Prostate gland (tissue), 2 donors: Measurements from ENCODE around the gene DISP3. TPM values are rescaled to one million over a fixed set of nuclear protein-coding genes. Genes with fewer than 3 reads are reported as not detected.

Experiments used
- DNase-seq: peaks from one replicate; pipeline ENCODE4 v3.0.0-alpha.2; 2019; ENCODE audit warnings: low spot score
- H3K27ac ChIP-seq, 2 donors: fragments of 200-600 bp; sonication (generic); 2 replicates each; pipeline ENCODE4 v1.5.1; 2017 to 2019
- H3K27me3 ChIP-seq: fragments of 200-600 bp; sonication (generic); replicated peaks from 2 replicates; pipeline ENCODE4 v1.5.1; 2019; ENCODE audit not compliant: insufficient read depth
- H3K36me3 ChIP-seq, 2 donors: fragments of 200-600 bp; sonication (generic); 1 replicate in 1 of 2; 2 replicates in 1 of 2; pipeline versions ENCODE4 v1.5.1 to v1.8.1; 2017 to 2019
- H3K4me1 ChIP-seq: fragments of 200-600 bp; sonication (generic); replicated peaks from 2 replicates; pipeline ENCODE4 v1.5.1; 2019
- H3K4me3 ChIP-seq, 2 donors: fragments of 200-600 bp; sonication (generic); 2 replicates each; pipeline ENCODE4 v1.5.1; 2017 to 2019
- H3K9me3 ChIP-seq: fragments of 200-600 bp; sonication (generic); 2 replicates; pipeline ENCODE4 v1.5.1; 2017
- CTCF ChIP-seq, 4 experiments: fragments of 200-600 bp in 2 of 4; fragments of 450-650 bp in 2 of 4; sonication (generic) in 2 of 4; IDR thresholded peaks; 1 replicate in 3 of 4; 2 replicates in 1 of 4; pipeline ENCODE4 v1.5.1; 2016 to 2019; ENCODE audit warnings: antibody characterized with exemption in 4 of 4, mild to moderate bottlenecking in 2 of 4, moderate library complexity in 2 of 4
- POLR2A ChIP-seq: fragments of 450-650 bp; IDR thresholded peaks from one replicate; pipeline ENCODE4 v1.6.1; 2016; ENCODE audit warnings: antibody characterized with exemption, mild to moderate bottlenecking
- POLR2AphosphoS5 ChIP-seq: sonication (generic); formaldehyde crosslinking; IDR thresholded peaks from one replicate; pipeline ENCODE4 v1.6.1; 2017; ENCODE audit warnings: antibody characterized with exemption
- WGBS: methylation state at CpG from one replicate; pipeline ENCODE4 v1.1.5; 2018; 5-methylcytosine and 5-hydroxymethylcytosine counted together
- intact Hi-C: fragments of 100-400 bp; cut with DNase I; formaldehyde crosslinking; loops from one replicate; pipeline ENCODE4 v1.14.2; 2022
- total RNA-seq, 2 donors: library from RNA; depleted of rRNA; stranded (reverse); fragments of >200 nt; gene quantifications; one replicate each; pipeline ENCODE4 v1.1.0, GENCODE V29; 2016

DISP3 gene
- total RNA-seq, 2 donors from 2014 or later: 0.80 to 1.7 TPM

- Histone ChIP-seq H3K36me3 (no peaks in the 10 kb centered on the region), H3K4me3 (no peak overlapping the region), H3K27me3 (peaks cover 2% of the 10 kb centered on the region), H3K9me3 (no peaks in the 10 kb centered on the region), H3K4me1 (no peaks in the 10 kb centered on the region), H3K27ac (no peak overlapping the region)
- WGBS: 63% methylated on average over 18 of the region's 18 CpGs
- DNase-seq: no peak
- no peak for TF ChIP-seq POLR2A
- no peak for TF ChIP-seq POLR2AphosphoS5
- TF ChIP-seq CTCF (IDR thresholded peaks at IDR 0.05): no peak
- intact Hi-C loops: no loop called here
These were observed 61.2 kb downstream of the DISP3 start for GRCh38 chr1:11539850-11540772.

DNA sequence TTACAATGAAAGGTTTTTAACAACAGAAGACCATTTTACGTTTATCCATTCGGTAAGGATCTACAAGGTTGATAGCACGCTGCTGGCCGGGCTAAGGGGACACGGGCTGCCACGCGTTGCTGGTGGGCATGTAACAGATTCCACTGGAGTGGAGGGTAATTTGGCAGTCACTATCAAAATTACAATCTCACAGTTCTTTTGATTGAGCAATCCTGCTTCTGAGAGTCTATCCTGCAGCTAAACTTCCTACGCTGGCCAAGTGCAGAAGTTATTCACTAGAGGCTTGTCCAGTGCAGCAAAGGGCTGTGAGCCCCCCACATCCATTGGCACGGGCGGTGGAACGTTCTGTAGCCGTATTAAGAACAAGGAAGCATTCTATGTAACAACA is 61.8 kb downstream of the DISP3 start:
- no peak for DNase-seq
- Histone ChIP-seq H3K27me3 (peaks cover 2% of the 10 kb centered on the region), H3K4me3 (no peak overlapping the region), H3K9me3 (no peaks in the 10 kb centered on the region), H3K27ac (no peak overlapping the region), H3K36me3 (no peaks in the 10 kb centered on the region), H3K4me1 (no peaks in the 10 kb centered on the region)
- intact Hi-C loops: no loop called here
- 77% methylated on average over 12 of the region's 12 CpGs for WGBS
- TF ChIP-seq POLR2AphosphoS5 (no peak), POLR2A (no peak), CTCF (IDR thresholded peaks at IDR 0.05) (no peak)

DNA sequence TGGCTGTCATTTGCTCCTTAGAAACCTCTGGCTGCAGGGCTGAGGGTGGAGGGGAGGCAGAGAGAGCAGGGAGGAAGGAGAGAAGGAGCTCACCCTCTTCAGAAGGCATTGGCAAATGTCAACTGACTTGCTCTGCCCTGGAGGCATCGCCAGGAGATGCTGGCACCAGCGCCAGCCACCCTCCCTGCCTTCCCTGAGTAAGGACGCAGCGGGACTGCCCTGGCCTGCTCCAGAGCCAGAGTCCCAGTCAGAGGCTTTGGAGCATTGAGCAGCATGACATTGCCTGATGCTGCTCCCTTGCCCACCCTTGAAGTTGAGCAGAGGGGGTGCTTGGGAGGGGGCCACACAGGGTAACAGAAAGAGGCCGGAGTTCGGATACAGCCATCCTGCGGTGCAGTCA is 62.3 kb downstream of the DISP3 start:
- H3K27me3 ChIP-seq: peaks cover 2% of the 10 kb centered on the region
- H3K36me3 ChIP-seq: no peaks in the 10 kb centered on the region
- no peak for DNase-seq
- TF ChIP-seq POLR2AphosphoS5 (no peak), CTCF (IDR thresholded peaks at IDR 0.05) (no peak), POLR2A (no peak)
- WGBS: 48% methylated on average over 7 of the region's 7 CpGs
- H3K4me1 ChIP-seq: no peaks in the 10 kb centered on the region
- H3K9me3 ChIP-seq: no peaks in the 10 kb centered on the region
- H3K27ac ChIP-seq: no peak overlapping the region
- intact Hi-C loops: no loop called here
- no peak overlapping the region for H3K4me3 ChIP-seq

DNA sequence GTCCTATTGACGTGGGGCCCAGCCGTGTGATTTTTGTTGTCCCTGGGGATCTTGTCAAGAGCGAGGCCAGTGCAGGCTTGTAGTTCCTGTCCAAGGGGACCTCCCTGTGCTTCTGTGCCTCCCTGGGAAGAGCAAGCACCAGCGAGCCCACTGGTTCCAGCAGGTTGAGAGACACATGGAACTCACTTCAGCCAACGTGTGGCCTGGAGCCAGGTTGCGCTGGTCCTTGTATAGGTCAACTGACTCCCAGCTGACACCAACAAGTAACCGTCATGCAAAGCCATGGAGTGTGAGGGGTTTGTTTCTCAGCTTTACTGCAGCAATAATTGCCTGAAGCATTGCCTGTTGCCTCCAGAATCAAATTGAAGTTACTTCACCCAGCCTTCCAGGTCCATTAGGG is 63.0 kb downstream of the DISP3 start:
- no peaks in the 10 kb centered on the region for H3K9me3 ChIP-seq
- TF ChIP-seq POLR2AphosphoS5: no peak
- no peak for TF ChIP-seq POLR2A
- no peak for TF ChIP-seq CTCF (IDR thresholded peaks at IDR 0.05)
- no peaks in the 10 kb centered on the region for H3K36me3 ChIP-seq
- H3K4me1 ChIP-seq: no peaks in the 10 kb centered on the region
- H3K27ac ChIP-seq: no peak overlapping the region
- H3K4me3 ChIP-seq: no peak overlapping the region
- 55% methylated on average over 7 of the region's 7 CpGs for WGBS
- H3K27me3 ChIP-seq: peaks cover 2% of the 10 kb centered on the region
- intact Hi-C loops: no loop called here
- no peak for DNase-seq

GRCh38 chr1:11543392-11543791 is 64.4 kb downstream of the DISP3 start:
- H3K27me3 ChIP-seq: peaks cover 2% of the 10 kb centered on the region
- H3K27ac ChIP-seq: no peak overlapping the region
- intact Hi-C loops: no loop called here
- H3K4me1 ChIP-seq: no peaks in the 10 kb centered on the region
- no peak for DNase-seq
- TF ChIP-seq CTCF (IDR thresholded peaks at IDR 0.05) (no peak), POLR2AphosphoS5 (no peak)
- no peaks in the 10 kb centered on the region for H3K36me3 ChIP-seq
- no peaks in the 10 kb centered on the region for H3K9me3 ChIP-seq
- WGBS: 75% methylated on average over 4 of the region's 4 CpGs
- no peak overlapping the region for H3K4me3 ChIP-seq
